Karpas-422 (cell line): Measurements from ENCODE around the gene ERCC5. TPM values are rescaled to one million over a fixed set of nuclear protein-coding genes. Genes with fewer than 3 reads are reported as not detected.

ENCODE experiments used
- DNase-seq: peaks from one replicate; pipeline ENCODE4 v3.0.0-alpha.2; 2015
- H2AFZ ChIP-seq: fragments of 200-600 bp; sonication (generic); 2 replicates; pipeline ENCODE4 v1.6.1; 2014; ENCODE audit warnings: antibody characterized with exemption, low read length, mixed read lengths
- H3K27ac ChIP-seq: fragments of 200-600 bp; sonication (generic); 2 replicates; pipeline ENCODE4 v1.5.1; 2014; ENCODE audit warnings: mild to moderate bottlenecking, low read length, moderate library complexity
- H3K27me3 ChIP-seq: fragments of 200-600 bp; sonication (generic); 2 replicates; pipeline ENCODE4 v1.6.1; 2014; ENCODE audit warnings: low read length, mixed read lengths
- H3K36me3 ChIP-seq: fragments of 200-600 bp; sonication (generic); 2 replicates; pipeline ENCODE4 v1.6.1; 2014; ENCODE audit warnings: low read length, mixed read lengths; ENCODE audit not compliant: insufficient read depth
- H3K4me1 ChIP-seq: fragments of 200-600 bp; sonication (generic); 2 replicates; pipeline ENCODE4 v1.6.1; 2014; ENCODE audit warnings: mild to moderate bottlenecking, low read length, mixed read lengths
- H3K4me2 ChIP-seq: fragments of 200-600 bp; sonication (generic); 2 replicates; pipeline ENCODE4 v1.6.1; 2014; ENCODE audit warnings: low read length, low read depth, mild to moderate bottlenecking; ENCODE audit not compliant: poor library complexity, severe bottlenecking
- H3K4me3 ChIP-seq: fragments of 200-600 bp; sonication (generic); 2 replicates; pipeline ENCODE4 v1.5.1; 2014; ENCODE audit warnings: mild to moderate bottlenecking, antibody characterized with exemption, low read length, mixed read lengths
- H3K79me2 ChIP-seq: fragments of 200-600 bp; sonication (generic); 2 replicates; pipeline ENCODE4 v1.6.1; 2014; ENCODE audit warnings: mild to moderate bottlenecking, low read length, mixed read lengths
- H3K9ac ChIP-seq: fragments of 200-600 bp; sonication (generic); 2 replicates; pipeline ENCODE4 v1.6.0; 2014; ENCODE audit warnings: low read length
- H3K9me2 ChIP-seq: fragments of 200-600 bp; sonication (generic), shearing (Covaris generic); replicated peaks from 2 replicates; pipeline ENCODE4 v1.6.0; 2014; ENCODE audit warnings: mild to moderate bottlenecking, low read length, moderate library complexity; ENCODE audit not compliant: insufficient read depth
- H3K9me3 ChIP-seq: fragments of 300-700, 200-600 bp; sonication (generic); 2 replicates; pipeline ENCODE4 v1.6.1; 2014; ENCODE audit warnings: low read length, mixed read lengths
- H4K20me1 ChIP-seq: fragments of 200-600 bp; sonication (generic); 2 replicates; pipeline ENCODE4 v1.6.1; 2014; ENCODE audit warnings: mild to moderate bottlenecking, antibody characterized with exemption, low read length, low read depth; ENCODE audit not compliant: insufficient read depth
- total RNA-seq: library from RNA; depleted of rRNA; stranded (reverse); fragments of >200 nt; shearing (Covaris generic); gene quantifications from 2 replicates; pipeline ENCODE4 v1.2.3, GENCODE V29; 2014; ENCODE audit warnings: low replicate concordance

Gene ERCC5
- total RNA-seq, 1 experiment from 2014 or later: 43.3 TPM

DNA sequence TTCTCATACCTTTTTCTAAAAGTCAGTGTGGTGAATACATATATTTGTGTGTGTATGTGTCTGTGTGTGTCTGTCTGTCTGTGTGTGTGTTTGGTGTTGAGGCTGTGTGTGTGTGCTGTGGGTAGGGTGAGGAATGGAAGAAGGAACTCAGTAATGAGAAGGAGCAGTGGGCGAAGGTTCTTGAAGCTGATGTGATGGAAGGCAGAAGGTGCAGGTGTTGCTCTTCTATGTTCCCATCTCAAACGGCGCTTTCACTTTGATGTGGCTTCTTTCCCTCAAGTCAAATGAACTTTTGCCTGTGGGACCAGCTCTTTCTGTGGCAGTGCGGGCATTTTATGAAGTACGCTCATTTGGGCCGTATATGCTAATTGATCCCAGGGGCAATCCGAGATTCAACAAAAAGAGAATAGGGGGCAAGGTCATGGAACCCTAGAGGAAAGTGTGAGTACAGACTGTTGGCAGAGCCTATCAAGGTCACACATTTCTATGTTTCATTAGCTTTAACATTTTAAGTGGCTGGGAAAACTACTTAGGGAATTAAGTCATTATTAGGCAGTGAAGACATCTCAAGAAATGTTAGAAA, 31.7 kb upstream of the ERCC5 start:
- H3K9me2 ChIP-seq: no peaks in the 10 kb centered on the region
- no peaks in the 10 kb centered on the region for H3K79me2 ChIP-seq
- no peak overlapping the region for H2AFZ ChIP-seq
- H3K4me3 ChIP-seq: no peak overlapping the region
- H3K36me3 ChIP-seq: no peaks in the 10 kb centered on the region
- no peak for DNase-seq
- H3K27ac ChIP-seq: no peak overlapping the region
- no peaks in the 10 kb centered on the region for H4K20me1 ChIP-seq
- no peak overlapping the region for H3K4me2 ChIP-seq
- H3K9me3 ChIP-seq: no peaks in the 10 kb centered on the region
- no peak overlapping the region for H3K9ac ChIP-seq
- H3K4me1 ChIP-seq: no peaks in the 10 kb centered on the region
- H3K27me3 ChIP-seq: no peaks in the 10 kb centered on the region

DNA sequence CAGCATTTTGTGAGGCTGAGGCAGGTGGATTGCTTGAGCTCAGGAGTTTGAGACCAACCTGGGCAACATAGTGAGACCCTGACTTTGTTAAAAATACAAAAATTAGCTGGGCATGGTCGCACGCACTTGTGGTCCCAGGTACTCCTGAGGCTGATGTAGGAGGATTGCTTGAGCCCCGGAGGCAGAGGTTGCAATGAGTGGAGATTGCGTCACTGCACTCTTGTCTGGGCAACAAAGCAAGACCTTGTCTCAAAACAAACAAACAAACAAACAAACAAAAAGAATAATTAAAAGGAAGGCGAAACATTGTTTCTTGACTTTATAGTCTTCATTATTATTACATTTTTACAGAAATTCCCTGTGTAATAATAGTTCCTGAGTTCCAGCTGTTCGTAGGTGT, 31.0 kb upstream of the ERCC5 start:
- Histone ChIP-seq H3K27ac (no peak overlapping the region), H3K9me2 (no peaks in the 10 kb centered on the region), H3K4me1 (no peaks in the 10 kb centered on the region), H3K9ac (no peak overlapping the region), H3K79me2 (no peaks in the 10 kb centered on the region), H4K20me1 (no peaks in the 10 kb centered on the region), H3K4me3 (no peak overlapping the region), H3K27me3 (no peaks in the 10 kb centered on the region), H2AFZ (no peak overlapping the region), H3K4me2 (no peak overlapping the region), H3K9me3 (no peaks in the 10 kb centered on the region), H3K36me3 (no peaks in the 10 kb centered on the region)
- DNase-seq: no peak

DNA sequence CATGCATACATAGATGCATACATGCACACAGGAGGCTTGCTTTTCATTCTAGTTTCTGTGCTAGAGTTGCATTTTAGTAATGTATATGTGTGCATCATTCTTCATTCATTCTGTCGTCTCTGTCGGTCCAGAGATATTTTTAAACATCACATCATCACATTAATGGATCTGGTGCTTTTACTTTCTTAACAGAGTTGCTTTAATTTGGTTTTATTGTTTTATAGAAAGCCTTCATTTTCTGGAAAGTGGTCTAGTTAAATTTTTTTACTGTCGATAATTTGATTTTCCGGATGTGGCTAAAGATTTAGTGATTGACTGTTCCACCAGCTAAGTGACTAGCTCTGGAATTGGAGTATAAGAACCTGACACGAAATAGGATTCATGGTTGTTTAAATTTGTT, 30.0 kb upstream of the ERCC5 start:
- DNase-seq: no peak
- H3K9ac ChIP-seq: no peak overlapping the region
- no peaks in the 10 kb centered on the region for H3K4me1 ChIP-seq
- no peak overlapping the region for H3K4me3 ChIP-seq
- no peak overlapping the region for H2AFZ ChIP-seq
- H3K9me3 ChIP-seq: no peaks in the 10 kb centered on the region
- H3K27me3 ChIP-seq: no peaks in the 10 kb centered on the region
- no peak overlapping the region for H3K4me2 ChIP-seq
- H3K79me2 ChIP-seq: no peaks in the 10 kb centered on the region
- H4K20me1 ChIP-seq: no peaks in the 10 kb centered on the region
- H3K9me2 ChIP-seq: no peaks in the 10 kb centered on the region
- H3K36me3 ChIP-seq: no peaks in the 10 kb centered on the region
- no peak overlapping the region for H3K27ac ChIP-seq

DNA sequence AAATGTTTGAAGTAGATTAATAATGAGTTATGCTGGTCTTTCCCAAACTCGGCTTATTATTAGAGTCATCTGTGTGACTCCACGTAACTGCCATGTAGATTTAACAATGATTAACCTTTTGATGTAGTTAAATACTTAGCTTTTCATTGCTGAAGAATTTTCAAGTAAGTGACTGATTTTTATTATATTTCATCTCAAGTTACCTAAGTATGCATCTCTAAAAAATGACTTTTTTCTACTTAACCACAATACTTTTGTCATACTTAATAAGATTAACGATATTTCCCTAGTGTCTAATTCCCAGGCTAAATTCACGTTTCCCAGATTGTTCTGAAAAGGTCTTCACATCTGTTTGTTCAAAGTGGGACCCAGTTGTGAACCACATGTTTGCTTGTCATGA, 29.1 kb upstream of the ERCC5 start:
- H3K4me1 ChIP-seq: no peaks in the 10 kb centered on the region
- no peak overlapping the region for H3K4me2 ChIP-seq
- no peak overlapping the region for H2AFZ ChIP-seq
- no peaks in the 10 kb centered on the region for H3K79me2 ChIP-seq
- DNase-seq: no peak
- H3K36me3 ChIP-seq: no peaks in the 10 kb centered on the region
- no peaks in the 10 kb centered on the region for H4K20me1 ChIP-seq
- no peaks in the 10 kb centered on the region for H3K27me3 ChIP-seq
- H3K4me3 ChIP-seq: no peak overlapping the region
- H3K9me2 ChIP-seq: no peaks in the 10 kb centered on the region
- no peak overlapping the region for H3K9ac ChIP-seq
- H3K9me3 ChIP-seq: no peaks in the 10 kb centered on the region
- H3K27ac ChIP-seq: no peak overlapping the region

DNA sequence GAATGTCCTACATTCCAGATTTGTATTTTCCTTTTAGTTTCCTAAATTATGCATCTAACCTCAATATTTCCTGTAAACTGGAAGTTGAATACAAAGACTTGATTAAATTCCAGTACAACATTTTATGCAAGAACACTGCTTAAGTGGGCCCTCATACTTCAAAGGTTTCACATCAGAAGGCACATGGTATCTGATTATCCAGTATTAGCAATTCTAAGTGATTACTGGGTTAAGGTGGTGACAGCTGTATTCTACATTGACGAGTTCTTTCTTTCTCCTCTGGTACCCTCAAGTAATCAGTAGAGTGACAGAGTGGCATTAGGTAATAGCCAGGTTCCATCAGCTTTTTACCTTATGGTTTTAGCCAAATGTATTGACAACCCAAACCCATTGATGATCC, 28.6 kb upstream of the ERCC5 start:
- H3K9me3 ChIP-seq: no peaks in the 10 kb centered on the region
- no peaks in the 10 kb centered on the region for H3K27me3 ChIP-seq
- H3K4me2 ChIP-seq: no peak overlapping the region
- DNase-seq: no peak
- no peak overlapping the region for H3K27ac ChIP-seq
- no peaks in the 10 kb centered on the region for H3K36me3 ChIP-seq
- no peak overlapping the region for H3K9ac ChIP-seq
- no peaks in the 10 kb centered on the region for H4K20me1 ChIP-seq
- H3K4me3 ChIP-seq: no peak overlapping the region
- no peaks in the 10 kb centered on the region for H3K9me2 ChIP-seq
- no peaks in the 10 kb centered on the region for H3K4me1 ChIP-seq
- H3K79me2 ChIP-seq: no peaks in the 10 kb centered on the region
- H2AFZ ChIP-seq: no peak overlapping the region

DNA sequence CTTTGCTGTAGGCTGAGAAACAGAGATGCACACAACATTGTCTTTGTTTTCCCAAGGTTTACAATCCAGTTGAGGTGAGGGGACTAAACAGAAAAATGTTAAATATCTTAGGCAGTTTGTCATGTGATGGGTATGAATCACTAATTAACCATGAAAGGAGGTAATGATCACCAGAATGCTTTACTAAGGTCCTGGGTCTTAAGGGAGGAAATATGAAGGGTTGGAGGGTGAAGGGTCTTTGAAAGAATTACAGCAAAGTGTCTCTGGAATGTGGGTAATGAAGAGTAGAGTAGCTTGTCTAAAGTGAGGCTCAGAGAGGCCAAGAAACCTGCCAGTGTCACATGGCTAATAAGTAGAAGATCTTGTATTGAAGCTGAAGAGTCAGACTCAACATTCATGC, 27.9 kb upstream of the ERCC5 start:
- Histone ChIP-seq H3K4me2 (no peak overlapping the region), H3K27me3 (no peaks in the 10 kb centered on the region), H2AFZ (no peak overlapping the region), H3K36me3 (no peaks in the 10 kb centered on the region), H3K9ac (no peak overlapping the region), H3K27ac (no peak overlapping the region), H4K20me1 (no peaks in the 10 kb centered on the region), H3K9me3 (no peaks in the 10 kb centered on the region), H3K79me2 (no peaks in the 10 kb centered on the region), H3K9me2 (no peaks in the 10 kb centered on the region), H3K4me1 (no peaks in the 10 kb centered on the region), H3K4me3 (no peak overlapping the region)
- DNase-seq: no peak

DNA sequence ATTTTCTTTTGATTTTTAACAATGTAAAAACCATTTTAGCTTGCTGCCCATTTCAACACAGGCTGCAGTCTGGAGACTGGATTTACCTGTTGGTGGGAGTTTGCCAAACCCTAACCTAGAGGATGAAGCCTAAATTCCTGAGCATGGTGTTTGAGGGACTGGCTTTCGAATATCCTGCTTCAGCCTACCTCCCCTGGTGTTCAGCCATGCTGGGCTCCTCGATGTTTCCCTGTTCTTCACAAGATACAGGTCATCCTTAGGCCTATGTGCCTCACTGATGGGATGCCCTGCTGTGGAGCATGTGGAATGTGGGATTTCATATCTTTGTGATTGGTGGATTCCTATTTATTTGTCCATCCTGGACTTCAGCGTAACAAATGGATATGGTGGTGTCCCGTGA, 20.4 kb upstream of the ERCC5 start:
- Histone ChIP-seq H3K4me1 (no peaks in the 10 kb centered on the region), H3K79me2 (no peaks in the 10 kb centered on the region), H3K36me3 (no peaks in the 10 kb centered on the region), H3K4me3 (no peak overlapping the region), H3K9me2 (no peaks in the 10 kb centered on the region), H3K9ac (no peak overlapping the region), H3K9me3 (no peaks in the 10 kb centered on the region), H3K27ac (no peak overlapping the region), H3K4me2 (no peak overlapping the region), H4K20me1 (no peaks in the 10 kb centered on the region), H2AFZ (no peak overlapping the region), H3K27me3 (no peaks in the 10 kb centered on the region)
- DNase-seq: no peak

DNA sequence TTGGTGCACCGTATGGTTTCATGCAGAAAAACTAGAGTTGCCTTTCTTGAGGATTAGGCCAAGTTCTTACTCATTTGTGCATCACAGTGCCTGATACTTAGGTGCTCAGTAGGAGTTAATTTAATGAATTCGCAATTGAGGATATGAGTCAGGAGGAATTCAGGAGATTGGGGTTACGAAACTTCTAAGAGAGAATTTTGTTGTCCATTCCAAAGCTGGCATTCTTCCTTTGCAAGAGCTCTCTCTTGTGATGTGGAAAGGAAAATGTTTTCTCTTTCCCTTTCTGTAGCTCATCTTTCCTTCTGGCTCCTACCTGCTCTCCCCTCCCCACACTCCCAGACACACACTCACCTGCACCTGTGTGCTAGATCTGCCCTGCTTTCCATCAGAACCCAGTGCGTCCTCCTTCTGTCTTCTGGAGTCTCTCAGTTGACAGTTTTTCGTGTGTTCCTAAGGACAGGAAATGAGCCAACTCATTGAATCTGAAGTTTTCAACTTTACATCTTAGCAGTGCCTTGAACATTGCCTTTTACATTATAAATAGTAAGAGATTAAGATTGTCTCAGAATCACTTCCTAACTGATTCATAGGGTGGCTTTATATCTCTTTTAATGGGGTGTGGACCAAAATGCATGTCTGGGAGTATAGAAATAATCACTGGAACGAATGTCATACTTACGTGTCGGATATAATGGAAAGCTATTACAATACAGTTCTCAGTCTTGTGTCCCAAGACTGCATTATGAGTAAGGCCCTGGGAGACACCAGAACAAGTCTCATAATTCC, 19.7 kb upstream of the ERCC5 start:
- no peaks in the 10 kb centered on the region for H3K9me2 ChIP-seq
- H3K27me3 ChIP-seq: no peaks in the 10 kb centered on the region
- no peak overlapping the region for H3K4me2 ChIP-seq
- no peak overlapping the region for H3K9ac ChIP-seq
- H3K36me3 ChIP-seq: no peaks in the 10 kb centered on the region
- no peak overlapping the region for H3K4me3 ChIP-seq
- H4K20me1 ChIP-seq: no peaks in the 10 kb centered on the region
- H2AFZ ChIP-seq: no peak overlapping the region
- H3K9me3 ChIP-seq: no peaks in the 10 kb centered on the region
- H3K79me2 ChIP-seq: no peaks in the 10 kb centered on the region
- H3K27ac ChIP-seq: no peak overlapping the region
- no peak for DNase-seq
- H3K4me1 ChIP-seq: no peaks in the 10 kb centered on the region
